ENCODE results near the gene VANGL2. TPM values are rescaled to one million over a fixed set of nuclear protein-coding genes. Genes with fewer than 3 reads are reported as not detected.
"Not testable (repeated sequence)": the region's sequence is repeated elsewhere in the genome, so short reads cannot be mapped to it uniquely, and the experiment has no call there.

VANGL2 gene
- total RNA-seq, 1 donor from 2014 or later, result 25.5 TPM

- Histone ChIP-seq H3K36me3 (ENCODE audit: insufficient read depth, low read length) (no peaks in the 10 kb centered on the region), H4K20me1 (ENCODE audit: insufficient read depth, low read length) (no peaks in the 10 kb centered on the region), H3K4me1 (ENCODE audit: insufficient read depth, low read length) (peaks cover 19% of the 10 kb centered on the region), H3K9ac (ENCODE audit: low read length) (no peak overlapping the region), H3K4me3 (ENCODE audit: insufficient read depth, low read depth, low read length) (no peak overlapping the region), H3K9me3 (ENCODE audit: insufficient read depth, low read depth, low read length) (no peaks in the 10 kb centered on the region), H3K27me3 (ENCODE audit: insufficient read depth, low read length) (no peaks in the 10 kb centered on the region), H2AFZ (ENCODE audit: low read depth, low read length) (no peak overlapping the region), H3K4me2 (ENCODE audit: low read length) (peak overlapping the region; percentile 32), H3K79me2 (ENCODE audit: insufficient read depth, low read length) (no peaks in the 10 kb centered on the region), H3K27ac (ENCODE audit: low read depth, low read length) (no peak overlapping the region)
- FAIRE-seq, result peak; percentile 20
- no peak for TF ChIP-seq EZH2 (IDR thresholded peaks at IDR 0.05; ENCODE audit: insufficient read depth, low read length)
- TF ChIP-seq CTCF (IDR thresholded peaks at IDR 0.05; ENCODE audit: insufficient read depth, low read depth, low read length), result no peak
- peaks cover 6% of the 10 kb centered on the region for H3K27me3 Mint-ChIP-seq (ENCODE audit: low read depth, unreplicated experiment)
- peaks cover 35% of the 10 kb centered on the region for H3K4me1 Mint-ChIP-seq (ENCODE audit: low read depth, unreplicated experiment)
- H3K36me3 Mint-ChIP-seq (ENCODE audit: low read depth, unreplicated experiment), result no peaks in the 10 kb centered on the region
- H3K9me3 Mint-ChIP-seq (ENCODE audit: unreplicated experiment), result no peaks in the 10 kb centered on the region
- no peak overlapping the region for H3K4me3 Mint-ChIP-seq (ENCODE audit: unreplicated experiment)
- no peak overlapping the region for H3K27ac Mint-ChIP-seq (ENCODE audit: unreplicated experiment)
- DNase-seq (ENCODE audit: low read depth), result peak; percentile 54
Measured at GRCh38 chr1:160377585-160378206, 22.7 kb upstream of the VANGL2 start.

- not testable (repeated sequence) for H3K27me3 Mint-ChIP-seq (ENCODE audit: low read depth, unreplicated experiment); FAIRE-seq
Measured at GRCh38 chr1:160384812-160385211, 15.6 kb upstream of the VANGL2 start.

GRCh38 chr1:160388406-160388805 lies 12.0 kb upstream of the VANGL2 start:
- not testable (repeated sequence) for H3K27ac Mint-ChIP-seq (ENCODE audit: unreplicated experiment); H3K9ac ChIP-seq (ENCODE audit: low read length); H3K4me1 Mint-ChIP-seq (ENCODE audit: low read depth, unreplicated experiment); FAIRE-seq; H3K79me2 ChIP-seq (ENCODE audit: insufficient read depth, low read length); H3K4me3 ChIP-seq (ENCODE audit: insufficient read depth, low read depth, low read length); H3K9me3 ChIP-seq (ENCODE audit: insufficient read depth, low read depth, low read length); H3K27me3 ChIP-seq (ENCODE audit: insufficient read depth, low read length); H3K36me3 Mint-ChIP-seq (ENCODE audit: low read depth, unreplicated experiment); H3K27me3 Mint-ChIP-seq (ENCODE audit: low read depth, unreplicated experiment); H3K4me1 ChIP-seq (ENCODE audit: insufficient read depth, low read length); H3K27ac ChIP-seq (ENCODE audit: low read depth, low read length); H3K4me3 Mint-ChIP-seq (ENCODE audit: unreplicated experiment); H2AFZ ChIP-seq (ENCODE audit: low read depth, low read length); H3K4me2 ChIP-seq (ENCODE audit: low read length); DNase-seq (ENCODE audit: low read depth); H3K36me3 ChIP-seq (ENCODE audit: insufficient read depth, low read length); H4K20me1 ChIP-seq (ENCODE audit: insufficient read depth, low read length)
- H3K9me3 Mint-ChIP-seq (ENCODE audit: unreplicated experiment), result peaks cover 18% of the 10 kb centered on the region

More at GRCh38 chr1:160384812-160385211, 15.6 kb upstream of the VANGL2 start:
- not testable (repeated sequence) for H3K9me3 ChIP-seq (ENCODE audit: insufficient read depth, low read depth, low read length); H3K4me1 ChIP-seq (ENCODE audit: insufficient read depth, low read length); H4K20me1 ChIP-seq (ENCODE audit: insufficient read depth, low read length); H3K4me1 Mint-ChIP-seq (ENCODE audit: low read depth, unreplicated experiment); H2AFZ ChIP-seq (ENCODE audit: low read depth, low read length); H3K4me3 ChIP-seq (ENCODE audit: insufficient read depth, low read depth, low read length); H3K27me3 ChIP-seq (ENCODE audit: insufficient read depth, low read length); H3K27ac ChIP-seq (ENCODE audit: low read depth, low read length); H3K36me3 Mint-ChIP-seq (ENCODE audit: low read depth, unreplicated experiment); H3K4me3 Mint-ChIP-seq (ENCODE audit: unreplicated experiment); H3K36me3 ChIP-seq (ENCODE audit: insufficient read depth, low read length); H3K4me2 ChIP-seq (ENCODE audit: low read length); DNase-seq (ENCODE audit: low read depth); H3K9ac ChIP-seq (ENCODE audit: low read length); H3K79me2 ChIP-seq (ENCODE audit: insufficient read depth, low read length); H3K27ac Mint-ChIP-seq (ENCODE audit: unreplicated experiment)
- H3K9me3 Mint-ChIP-seq (ENCODE audit: unreplicated experiment), result peaks cover 18% of the 10 kb centered on the region

Measured in astrocyte (in vitro differentiated cells and primary cell).